Measurements from ENCODE around the gene C6orf15.

The C6orf15 gene

GRCh38 chr6:31065556-31065955, 46.8 kb downstream of the C6orf15 start:
- no peaks in the 10 kb centered on the region for H3K36me3 ChIP-seq (ENCODE audit: control insufficient read depth, low read length)
- H3K4me2 ChIP-seq (ENCODE audit: low read length) = no peak overlapping the region
- H3K9me3 ChIP-seq (ENCODE audit: control insufficient read depth, insufficient read depth, low read length) = no peaks in the 10 kb centered on the region
- peaks cover 10% of the 10 kb centered on the region for H3K27me3 ChIP-seq (ENCODE audit: control insufficient read depth, low read length)
- no peak overlapping the region for H3K4me3 ChIP-seq (ENCODE audit: low read length)
- no peaks in the 10 kb centered on the region for H3K9me2 ChIP-seq (replicated peaks; ENCODE audit: control insufficient read depth, low read length)
- no peaks in the 10 kb centered on the region for H3F3A ChIP-seq (ENCODE audit: control insufficient read depth, insufficient read depth)
- H3K27ac ChIP-seq (ENCODE audit: low read depth, low read length) = no peak overlapping the region
- H3K79me2 ChIP-seq (ENCODE audit: control insufficient read depth, low read length) = no peaks in the 10 kb centered on the region
- no peak for TF ChIP-seq CTCF (IDR thresholded peaks at IDR 0.05; ENCODE audit: low read depth, low read length, poor library complexity, severe bottlenecking)
- TF ChIP-seq EZH2phosphoT487 (IDR thresholded peaks at IDR 0.05; ENCODE audit: borderline replicate concordance, low read length) = no peak
- H4K20me1 ChIP-seq (ENCODE audit: control insufficient read depth, insufficient read depth, low read depth, low read length) = no peaks in the 10 kb centered on the region
- no peaks in the 10 kb centered on the region for H3K4me1 ChIP-seq (ENCODE audit: control insufficient read depth, low read length)

GRCh38 chr6:31063906-31064435, 48.4 kb downstream of the C6orf15 start:
- TF ChIP-seq CTCF (IDR thresholded peaks at IDR 0.05; ENCODE audit: low read depth, low read length, poor library complexity, severe bottlenecking) (no peak), EZH2phosphoT487 (IDR thresholded peaks at IDR 0.05; ENCODE audit: borderline replicate concordance, low read length) (no peak)
- Histone ChIP-seq H3F3A (ENCODE audit: control insufficient read depth, insufficient read depth) (no peaks in the 10 kb centered on the region), H3K4me2 (ENCODE audit: low read length) (no peak overlapping the region), H3K9me2 (replicated peaks; ENCODE audit: control insufficient read depth, low read length) (no peaks in the 10 kb centered on the region), H3K36me3 (ENCODE audit: control insufficient read depth, low read length) (no peaks in the 10 kb centered on the region), H3K79me2 (ENCODE audit: control insufficient read depth, low read length) (no peaks in the 10 kb centered on the region), H3K4me1 (ENCODE audit: control insufficient read depth, low read length) (no peaks in the 10 kb centered on the region), H3K9me3 (ENCODE audit: control insufficient read depth, insufficient read depth, low read length) (no peaks in the 10 kb centered on the region), H3K4me3 (ENCODE audit: low read length) (no peak overlapping the region), H4K20me1 (ENCODE audit: control insufficient read depth, insufficient read depth, low read depth, low read length) (no peaks in the 10 kb centered on the region), H3K27me3 (ENCODE audit: control insufficient read depth, low read length) (peaks cover 10% of the 10 kb centered on the region), H3K27ac (ENCODE audit: low read depth, low read length) (no peak overlapping the region)
